Fibroblast of lung (primary cell): ENCODE measurements around the gene TAS2R60. TPM values are rescaled to one million over a fixed set of nuclear protein-coding genes. Genes with fewer than 3 reads are reported as not detected.
A peak's percentile ranks its signal among the peaks of the same experiment; 100 is the strongest.

ENCODE experiments used
- DNase-seq, 2 donors: peaks; one replicate each; pipeline versions ENCODE4 v3.0.0 to v3.0.0-alpha.2; 2010; ENCODE audit warnings: low read depth in 2 of 2
- H2AFZ ChIP-seq: 2 replicates; pipeline ENCODE4 v1.5.1; 2012; ENCODE audit warnings: low read length, control low read depth, inconsistent platforms
- H3K27ac ChIP-seq: 2 replicates; pipeline ENCODE4 v1.5.1; 2011; ENCODE audit warnings: low read length, control low read depth; ENCODE audit not compliant: insufficient read depth
- H3K27me3 ChIP-seq: 2 replicates; pipeline ENCODE4 v1.5.1; 2011; ENCODE audit warnings: mild to moderate bottlenecking, low read length; ENCODE audit not compliant: control insufficient read depth, insufficient read depth
- H3K36me3 ChIP-seq: 2 replicates; pipeline ENCODE4 v1.5.1; 2011; ENCODE audit warnings: low read length; ENCODE audit not compliant: control insufficient read depth, insufficient read depth
- H3K4me1 ChIP-seq: 2 replicates; pipeline ENCODE4 v1.5.1; 2011; ENCODE audit warnings: low read length; ENCODE audit not compliant: control insufficient read depth, insufficient read depth; ENCODE audit errors: extremely low read depth
- H3K4me2 ChIP-seq: 2 replicates; pipeline ENCODE4 v1.5.1; 2011; ENCODE audit warnings: low read length, control low read depth; ENCODE audit not compliant: insufficient read depth; ENCODE audit errors: extremely low read depth
- H3K4me3 ChIP-seq, 4 experiments: fragments of 200-600 bp in 1 of 4; sonication (generic) in 1 of 4; replicated peaks in 1 of 4; 2 replicates each; pipeline ENCODE4 v1.5.1; 2011 to 2016; ENCODE audit warnings: low read length in 4 of 4, low read depth in 3 of 4, mild to moderate bottlenecking in 3 of 4, control low read depth in 2 of 4, inconsistent platforms in 1 of 4, mixed read lengths in 1 of 4; ENCODE audit not compliant: insufficient read depth in 1 of 4; ENCODE audit errors: control extremely low read depth in 1 of 4
- H3K79me2 ChIP-seq: 2 replicates; pipeline ENCODE4 v1.5.1; 2012; ENCODE audit warnings: mild to moderate bottlenecking, low read length, inconsistent platforms; ENCODE audit not compliant: control insufficient read depth, insufficient read depth
- H3K9ac ChIP-seq: 2 replicates; pipeline ENCODE4 v1.5.1; 2011; ENCODE audit warnings: mild to moderate bottlenecking, low read length, control low read depth; ENCODE audit not compliant: insufficient read depth
- H3K9me3 ChIP-seq: 2 replicates; pipeline ENCODE4 v1.5.1; 2012; ENCODE audit warnings: low read depth, low read length; ENCODE audit not compliant: control insufficient read depth, insufficient read depth
- H4K20me1 ChIP-seq: 2 replicates; pipeline ENCODE4 v1.5.1; 2011; ENCODE audit warnings: low read length; ENCODE audit not compliant: control insufficient read depth, insufficient read depth; ENCODE audit errors: extremely low read depth
- CTCF ChIP-seq, 2 donors: IDR thresholded peaks in 1 of 2; conservative IDR thresholded peaks in 1 of 2; 1 replicate in 1 of 2; 2 replicates in 1 of 2; pipeline ENCODE4 v1.5.1; 2011 to 2012; ENCODE audit warnings: low read length in 2 of 2, control low read depth in 1 of 2, inconsistent platforms in 1 of 2, low read depth in 1 of 2, mild to moderate bottlenecking in 1 of 2
- EZH2 ChIP-seq: IDR thresholded peaks from 2 replicates; pipeline ENCODE4 v1.5.1; 2012; ENCODE audit warnings: low read length, control low read depth, mild to moderate bottlenecking; ENCODE audit errors: missing control alignments
- polyA plus RNA-seq, 2 donors: library from polyadenylated mRNA; depleted of rRNA in 1 of 2; stranded (reverse) in 1 of 2; unstranded in 1 of 2; fragments of >200 nt; gene quantifications; 2 replicates each; pipeline ENCODE4 v1.2.1, GENCODE V29; 2011 to 2012; ENCODE audit warnings: missing spikeins in 1 of 2
- total RNA-seq: library from RNA; depleted of rRNA; stranded (reverse); fragments of >200 nt; gene quantifications from 2 replicates; pipeline ENCODE4 v1.2.1, GENCODE V29; 2014

The TAS2R60 gene
- total and polyA plus RNA-seq, 2 donors (not counting 1 experiment from before 2014, with no cell fraction given), result not detected

- H3K79me2 ChIP-seq, result no peaks in the 10 kb centered on the region
- no peaks in the 10 kb centered on the region for H3K27me3 ChIP-seq
- no peak for DNase-seq
- H3K4me3 ChIP-seq, result no peak overlapping the region
- no peak for TF ChIP-seq EZH2
- no peaks in the 10 kb centered on the region for H3K9me3 ChIP-seq
- H2AFZ ChIP-seq, result no peak overlapping the region
- H3K27ac ChIP-seq, result peak overlapping the region; percentile 9
- no peaks in the 10 kb centered on the region for H3K36me3 ChIP-seq
- peaks cover 13% of the 10 kb centered on the region for H3K4me1 ChIP-seq
- no peak overlapping the region for H3K4me2 ChIP-seq
- no peaks in the 10 kb centered on the region for H4K20me1 ChIP-seq
- no peak overlapping the region for H3K9ac ChIP-seq
Observed at GRCh38 chr7:143455942-143456341, 12.7 kb downstream of the TAS2R60 start.

- TF ChIP-seq CTCF (conservative IDR thresholded peaks at IDR 0.05 in 1 of 2, IDR thresholded peaks at IDR 0.05 in 1 of 2; ENCODE audit: low read depth in 1 of 2, low read length in 2 of 2) (no peak), EZH2 (no peak)
- DNase-seq, result peak in 1 of 2 donors; percentile 45
- peak overlapping the region; percentile 70 for H3K27ac ChIP-seq
- peak overlapping the region; percentile 51 for H3K4me2 ChIP-seq
- no peaks in the 10 kb centered on the region for H3K9me3 ChIP-seq
- no peak overlapping the region for H2AFZ ChIP-seq
- H4K20me1 ChIP-seq, result no peaks in the 10 kb centered on the region
- no peaks in the 10 kb centered on the region for H3K36me3 ChIP-seq
- H3K4me3 ChIP-seq, result no peak overlapping the region
- peaks cover 13% of the 10 kb centered on the region for H3K4me1 ChIP-seq
- no peaks in the 10 kb centered on the region for H3K27me3 ChIP-seq
- H3K79me2 ChIP-seq, result no peaks in the 10 kb centered on the region
- H3K9ac ChIP-seq, result no peak overlapping the region
Observed at GRCh38 chr7:143456992-143457793, 13.9 kb downstream of the TAS2R60 start.

GRCh38 chr7:143458263-143458662, 15.0 kb downstream of the TAS2R60 start:
- H2AFZ ChIP-seq, result peak overlapping the region; percentile 40
- H3K4me1 ChIP-seq, result peaks cover 13% of the 10 kb centered on the region
- no peak overlapping the region for H3K9ac ChIP-seq
- TF ChIP-seq EZH2 (no peak), CTCF (conservative IDR thresholded peaks at IDR 0.05 in 1 of 2, IDR thresholded peaks at IDR 0.05 in 1 of 2; ENCODE audit: low read depth in 1 of 2, low read length in 2 of 2) (no peak)
- H3K4me2 ChIP-seq, result peak overlapping the region; percentile 16
- no peaks in the 10 kb centered on the region for H4K20me1 ChIP-seq
- H3K79me2 ChIP-seq, result no peaks in the 10 kb centered on the region
- peak overlapping the region; percentile 70 for H3K27ac ChIP-seq
- H3K36me3 ChIP-seq, result no peaks in the 10 kb centered on the region
- DNase-seq, result peak in 1 of 2 donors; percentile 39
- no peak overlapping the region for H3K4me3 ChIP-seq
- H3K9me3 ChIP-seq, result no peaks in the 10 kb centered on the region
- H3K27me3 ChIP-seq, result no peaks in the 10 kb centered on the region
